Activated CD8-positive, alpha-beta memory T cell treated with anti-CD3 and anti-CD28 coated beads for 36 hours (primary cell): ENCODE data around the gene OR10G7. TPM values are rescaled to one million over a fixed set of nuclear protein-coding genes. Genes with fewer than 3 reads are reported as not detected.
"Not testable (repeated sequence)": the region's sequence is repeated elsewhere in the genome, so short reads cannot be mapped to it uniquely, and the experiment has no call there.

Experiments used
- CTCF ChIA-PET: fragments of 350-600 bp; sonication (Branson Sonifier 250); formaldehyde crosslinking; loops from one replicate; lab custom pipeline; 2021; ENCODE audit warnings: antibody characterized with exemption; lab: Charles Lee
- POLR2A ChIA-PET: fragments of 350-600 bp; sonication (Branson Sonifier 250); formaldehyde crosslinking; loops from one replicate; lab custom pipeline; 2021; ENCODE audit warnings: antibody characterized with exemption; lab: Charles Lee
- total RNA-seq, 2 experiments: library from RNA; stranded (reverse); gene quantifications; one replicate each; pipeline ENCODE4 v1.2.3, GENCODE V29; 2021

Gene OR10G7
- total RNA-seq, 2 experiments from 2014 or later = not detected

DNA sequence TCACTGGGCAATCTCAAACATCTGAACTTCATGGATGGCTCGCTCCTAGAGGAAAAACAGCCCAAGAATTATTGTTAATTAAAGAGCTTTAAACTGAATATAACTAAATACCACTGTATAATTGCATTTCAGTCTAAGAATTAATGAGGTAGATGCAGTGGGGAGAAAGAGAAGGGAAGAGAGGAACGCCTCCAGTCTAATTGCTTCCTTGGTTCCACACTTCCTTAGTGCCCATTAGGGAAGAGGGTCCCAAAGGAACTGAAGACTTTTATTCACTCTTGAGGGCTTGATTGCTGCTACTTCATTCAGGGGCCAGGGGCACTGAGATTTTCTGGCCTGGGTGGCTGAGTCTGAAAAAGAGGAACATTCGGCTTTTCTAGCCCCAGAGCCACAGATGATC is 11.8 kb upstream of the OR10G7 start:
- POLR2A ChIA-PET = no interaction called here
- CTCF ChIA-PET = no interaction called here

DNA sequence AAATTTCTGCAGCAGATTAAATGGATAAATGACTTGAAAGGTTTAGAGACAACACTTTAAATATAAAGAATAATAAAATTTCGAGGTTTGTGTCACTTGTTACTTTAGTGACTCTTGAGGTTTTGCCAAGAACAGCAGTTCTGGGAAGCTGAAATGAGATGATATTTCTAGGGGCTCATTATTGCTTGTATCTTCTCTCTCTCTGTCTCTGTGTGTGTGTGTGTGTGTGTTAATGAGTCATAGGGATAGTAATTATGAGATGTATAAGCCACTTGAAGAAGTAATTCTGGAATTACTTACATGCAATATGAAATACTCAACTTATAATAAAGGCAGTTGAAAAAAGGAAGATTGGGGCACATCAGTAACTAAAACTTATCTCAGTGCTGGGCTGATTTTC is 9.6 kb upstream of the OR10G7 start:
- POLR2A ChIA-PET = no interaction called here
- CTCF ChIA-PET = no interaction called here

DNA sequence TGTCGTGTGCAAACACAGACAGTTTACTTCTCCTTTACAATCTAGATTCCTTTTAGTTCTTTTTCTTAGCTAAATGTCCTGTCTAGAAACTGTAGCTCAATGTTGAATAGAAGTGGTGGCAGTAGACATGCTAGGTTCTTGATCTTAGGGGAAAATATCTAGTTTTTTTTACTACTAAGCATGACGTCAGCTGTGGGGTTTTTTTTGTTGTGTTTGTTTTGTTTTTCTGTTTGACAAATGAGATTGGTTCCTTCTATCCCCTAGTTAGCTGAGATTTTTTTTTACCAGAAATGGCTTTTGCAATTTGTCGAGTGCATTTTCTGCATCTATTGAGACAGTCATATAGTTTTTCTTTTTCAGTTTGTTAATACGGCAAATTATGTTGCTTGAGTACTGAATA is 2.3 kb upstream of the OR10G7 start:
- ChIA-PET CTCF (no interaction called here), POLR2A (no interaction called here)

DNA sequence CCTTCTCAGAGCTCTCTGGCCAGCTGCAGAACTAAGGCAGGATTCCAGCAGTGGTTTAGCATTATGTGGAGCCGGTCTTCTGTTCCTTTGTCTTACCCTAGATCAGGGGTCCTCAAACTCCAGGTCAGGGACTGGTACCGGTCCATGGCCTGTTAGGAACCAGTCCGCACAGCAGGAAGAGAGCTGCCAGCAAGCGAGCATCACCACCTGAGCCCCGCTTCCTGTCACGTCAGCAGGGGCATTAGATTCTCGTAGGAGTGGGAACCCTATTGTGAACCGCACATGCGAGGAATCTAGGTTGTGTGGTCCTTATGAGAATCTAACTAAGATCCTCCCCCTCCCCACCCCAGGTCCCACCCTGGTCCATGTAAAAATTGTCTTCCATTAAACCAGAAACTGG is 1.6 kb downstream of the OR10G7 start:
- ChIA-PET POLR2A (no interaction called here), CTCF (no interaction called here)

DNA sequence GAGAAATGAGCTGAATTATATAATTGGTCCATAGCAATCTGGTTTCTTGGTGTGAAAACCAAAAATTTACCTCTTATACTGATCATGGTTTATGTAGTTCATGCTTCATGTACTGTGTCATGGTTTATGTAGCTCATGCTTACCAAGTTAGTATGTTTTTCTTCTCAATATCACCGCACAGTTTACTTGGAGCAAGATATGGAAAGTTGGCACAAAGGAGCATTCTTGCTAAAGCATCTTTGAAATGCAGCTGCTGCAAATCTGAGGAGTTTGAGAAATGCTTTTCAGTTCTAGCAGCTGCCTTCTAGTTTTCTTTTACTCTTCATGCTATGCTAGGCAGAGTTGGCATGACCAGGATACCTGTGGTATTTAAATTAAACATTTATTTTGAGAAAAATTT is 4.5 kb downstream of the OR10G7 start:
- CTCF ChIA-PET = no interaction called here

DNA sequence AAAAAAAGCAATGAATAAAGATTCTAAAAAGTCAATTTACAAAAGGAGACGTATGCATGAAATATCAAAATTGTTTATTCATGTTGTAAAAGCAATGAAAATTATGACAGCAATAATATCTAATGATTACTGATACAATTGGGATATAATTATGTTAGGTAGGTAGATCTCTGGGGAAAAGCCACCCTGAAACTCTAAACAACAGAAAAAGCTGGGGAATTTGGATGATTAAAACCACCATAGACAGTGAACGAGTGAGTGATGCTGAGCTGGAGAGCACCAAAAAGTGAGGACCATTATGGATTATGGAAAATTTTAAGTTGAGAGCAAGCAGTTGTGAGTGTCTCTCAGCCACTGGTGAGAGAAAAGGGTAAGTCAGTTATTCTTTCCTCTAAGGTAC is 14.6 kb downstream of the OR10G7 start, which contains the start of gene OR10G8:
Gene OR10G8 (plus strand): TSS at position 301 of the 400 bp plus-strand sequence. CDS start 2,825 bp downstream, outside the sequence.
- CTCF ChIA-PET = no interaction called here
- POLR2A ChIA-PET = no interaction called here

More for the DNA sequence above, 4.5 kb downstream of the OR10G7 start:
- POLR2A ChIA-PET = no interaction called here

DNA sequence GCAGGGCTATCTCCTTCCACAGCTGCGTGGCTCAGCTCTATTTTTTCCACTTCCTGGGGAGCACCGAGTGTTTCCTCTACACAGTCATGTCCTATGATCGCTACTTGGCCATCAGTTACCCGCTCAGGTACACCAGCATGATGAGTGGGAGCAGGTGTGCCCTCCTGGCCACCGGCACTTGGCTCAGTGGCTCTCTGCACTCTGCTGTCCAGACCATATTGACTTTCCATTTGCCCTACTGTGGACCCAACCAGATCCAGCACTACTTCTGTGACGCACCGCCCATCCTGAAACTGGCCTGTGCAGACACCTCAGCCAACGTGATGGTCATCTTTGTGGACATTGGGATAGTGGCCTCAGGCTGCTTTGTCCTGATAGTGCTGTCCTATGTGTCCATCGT is 25.3 kb downstream of the OR10G7 start:
- POLR2A ChIA-PET, CTCF ChIA-PET: not testable (repeated sequence)

DNA sequence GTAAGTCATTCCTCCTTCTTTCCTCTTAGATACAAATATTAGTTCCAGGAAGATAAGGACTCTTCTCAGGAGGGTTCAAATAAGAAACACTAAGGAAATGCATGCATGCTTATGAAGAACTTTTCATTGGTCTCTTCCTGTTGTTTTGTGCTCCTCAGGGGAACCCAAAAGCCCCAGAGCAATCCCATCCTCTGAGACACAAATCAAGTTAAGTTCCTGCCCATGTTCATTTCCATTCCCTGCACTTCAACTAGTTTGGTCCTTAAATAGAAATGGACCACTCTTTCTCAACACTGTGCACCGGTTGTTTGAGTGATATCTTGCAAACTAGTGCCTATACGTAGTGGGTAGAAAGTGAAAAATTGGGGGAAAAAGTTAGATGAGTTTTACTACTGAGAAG is 28.4 kb downstream of the OR10G7 start, which contains the start of gene OR10G4:
Gene OR10G4 (plus strand): TSS at position 301 of the 400 bp plus-strand sequence. CDS start 2,578 bp downstream, outside the sequence.
- POLR2A ChIA-PET = no interaction called here

DNA sequence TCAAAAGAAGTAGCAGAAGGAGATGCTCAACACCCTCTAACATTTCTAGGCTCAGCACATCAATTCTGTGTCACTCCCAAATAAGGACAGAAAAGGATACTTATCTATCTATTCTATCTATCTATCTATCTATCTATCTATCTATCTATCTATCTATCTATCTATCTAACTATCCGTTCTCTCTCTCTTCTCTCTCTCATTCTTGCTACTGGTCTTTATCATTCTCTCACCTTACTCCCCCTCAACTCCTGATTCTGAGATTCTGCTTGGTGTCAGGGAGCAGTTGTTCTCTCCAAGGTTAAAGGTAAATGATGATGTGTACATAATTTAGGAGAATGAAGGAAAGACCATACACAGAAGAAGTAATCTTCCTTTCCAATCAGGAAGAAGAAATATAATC is 46.0 kb downstream of the OR10G7 start, which contains the start of gene OR10G6:
Gene OR10G6 (minus strand): TSS at position 43 of the 400 bp plus-strand sequence. CDS start 0 bp downstream, at position 43.
- CTCF ChIA-PET = no interaction called here
- POLR2A ChIA-PET = no interaction called here

More for the DNA sequence above, 28.4 kb downstream of the OR10G7 start, which contains the start of gene OR10G4:
- CTCF ChIA-PET = no interaction called here

Other genes starting within 250 kb of the OR10G7 start
- not detected for gene OR6M1, start 235.0 kb downstream of the OR10G7 start, total RNA-seq
- gene TMEM225, start 155.7 kb downstream of the OR10G7 start, total RNA-seq = not detected
- gene OR8D4, start 139.2 kb downstream of the OR10G7 start, total RNA-seq = not detected
- not detected for gene OR4D5, start 101.7 kb downstream of the OR10G7 start, total RNA-seq
- gene OR6T1, start 97.5 kb downstream of the OR10G7 start, total RNA-seq = not detected
- not detected for gene OR10S1, start 63.5 kb downstream of the OR10G7 start, total RNA-seq
- not detected for gene OR10G6, start 46.2 kb downstream of the OR10G7 start, total RNA-seq
- not detected for gene OR10G4, start 28.3 kb downstream of the OR10G7 start, total RNA-seq
- not detected for gene OR10G9, start 18.3 kb downstream of the OR10G7 start, total RNA-seq
- gene OR10G8, start 14.5 kb downstream of the OR10G7 start, total RNA-seq = not detected
- 1 to 10 TPM; 2.3 to 3.0 TPM for gene VWA5A, start 74.1 kb upstream of the OR10G7 start, total RNA-seq
- not detected for gene OR10D3, start 142.0 kb upstream of the OR10G7 start, total RNA-seq
- gene OR8G1, start 199.8 kb upstream of the OR10G7 start, total RNA-seq = not detected
- gene OR8G5, start 215.1 kb upstream of the OR10G7 start, total RNA-seq = not detected